Caco-2 (cell line): Measurements from ENCODE around the gene KAT2A. TPM values are rescaled to one million over a fixed set of nuclear protein-coding genes. Genes with fewer than 3 reads are reported as not detected.

Source experiments
- BruUV-seq: library from RNA; stranded (reverse); fragments of 400-500 nt; replicated peaks from 2 replicates; lab custom pipeline; 2021; lab: Mats Ljungman, UMichigan
- CTCF ChIA-PET: fragments of 300-600 bp; sonication (Branson Sonifier 250); formaldehyde crosslinking; loops from one replicate; lab custom pipeline; 2022; ENCODE audit warnings: antibody characterized with exemption; lab: Charles Lee
- POLR2A ChIA-PET: fragments of 300-600 bp; sonication (Branson Sonifier 250); formaldehyde crosslinking; loops from one replicate; lab custom pipeline; 2022; ENCODE audit warnings: antibody characterized with exemption; lab: Charles Lee
- DNase-seq, 2 experiments: peaks; one replicate each; pipeline versions ENCODE4 v3.0.0 to v3.0.0-alpha.2; 2020 to 2022
- H3K27me3 ChIP-seq: replicated peaks from 2 replicates; pipeline ENCODE4 v1.6.0; 2011; ENCODE audit warnings: low read length; ENCODE audit not compliant: control insufficient read depth, insufficient read depth
- H3K36me3 ChIP-seq: 2 replicates; pipeline ENCODE4 v1.5.1; 2011; ENCODE audit warnings: low read length; ENCODE audit not compliant: control insufficient read depth, insufficient read depth
- H3K4me1 ChIP-seq: fragments of 250-450 bp; sonication (Bioruptor Pico); 2 replicates; pipeline ENCODE4 v1.5.1; 2020; ENCODE audit warnings: mild to moderate bottlenecking
- H3K4me3 ChIP-seq: 2 replicates; pipeline ENCODE4 v1.5.1; 2011; ENCODE audit warnings: low read depth, mild to moderate bottlenecking, control low read depth, low read length
- H3K9me3 ChIP-seq: fragments of 250-450 bp; sonication (Bioruptor Pico); 2 replicates; pipeline ENCODE4 v1.5.1; 2020; ENCODE audit warnings: mild to moderate bottlenecking, moderate library complexity
- H3K27ac Mint-ChIP-seq: one replicate; pipeline ENCODE4 v1.8.0; 2022; ENCODE audit warnings: mixed read lengths; ENCODE audit not compliant: unreplicated experiment
- H3K27me3 Mint-ChIP-seq: one replicate; pipeline ENCODE4 v1.8.0; 2022; ENCODE audit warnings: mixed read lengths; ENCODE audit not compliant: insufficient read depth, unreplicated experiment
- H3K36me3 Mint-ChIP-seq: one replicate; pipeline ENCODE4 v1.8.0; 2022; ENCODE audit warnings: mild to moderate bottlenecking, mixed read lengths; ENCODE audit not compliant: insufficient read depth, unreplicated experiment
- H3K4me1 Mint-ChIP-seq: one replicate; pipeline ENCODE4 v1.8.0; 2022; ENCODE audit warnings: low read depth, mixed read lengths; ENCODE audit not compliant: unreplicated experiment
- H3K4me3 Mint-ChIP-seq: one replicate; pipeline ENCODE4 v1.8.0; 2022; ENCODE audit warnings: mild to moderate bottlenecking, moderate library complexity, mixed read lengths; ENCODE audit not compliant: unreplicated experiment
- H3K9me3 Mint-ChIP-seq: one replicate; pipeline ENCODE4 v1.8.0; 2022; ENCODE audit warnings: mixed read lengths; ENCODE audit not compliant: unreplicated experiment
- CTCF ChIP-seq, 2 experiments: fragments of 200-600 bp in 1 of 2; IDR thresholded peaks; 1 replicate in 1 of 2; 2 replicates in 1 of 2; pipeline versions ENCODE4 v1.5.1 to v1.8.0; 2011 to 2022; ENCODE audit warnings: antibody characterized with exemption in 1 of 2, control low read depth in 1 of 2, inconsistent platforms in 1 of 2, low read depth in 1 of 2, low read length in 1 of 2, mild to moderate bottlenecking in 1 of 2, moderate library complexity in 1 of 2; ENCODE audit not compliant: insufficient read depth in 1 of 2, severe bottlenecking in 1 of 2, unreplicated experiment in 1 of 2
- intact Hi-C: fragments of 100-400 bp; cut with micrococcal nuclease; formaldehyde crosslinking; loops from one replicate; pipeline ENCODE4 v1.10.0; 2022; ENCODE audit not compliant: unreplicated experiment
- total RNA-seq: library from RNA; stranded (reverse); gene quantifications from 2 replicates; pipeline ENCODE4 v1.2.3, GENCODE V29; 2022

Gene KAT2A
- total RNA-seq, 1 experiment from 2014 or later, result 46.5 TPM

GRCh38 chr17:42113293-42114069, 7.7 kb downstream of the KAT2A start:
- Mint-ChIP-seq H3K27me3 (no peaks in the 10 kb centered on the region), H3K4me1 (no peaks in the 10 kb centered on the region), H3K9me3 (no peaks in the 10 kb centered on the region), H3K36me3 (peaks cover 26% of the 10 kb centered on the region), H3K4me3 (no peak overlapping the region), H3K27ac (no peak overlapping the region)
- H3K4me1 ChIP-seq, result no peaks in the 10 kb centered on the region
- no peak for DNase-seq
- H3K9me3 ChIP-seq, result no peaks in the 10 kb centered on the region
- H3K4me3 ChIP-seq, result no peak overlapping the region
- ChIA-PET POLR2A (no interaction called here), CTCF (interaction anchor here (1.1 kb wide), 1 partner anchor 86 kb away, joined by 3 read pairs; no protein-coding TSS in a partner anchor)
- intact Hi-C loops, result no loop called here
- no peak for TF ChIP-seq CTCF (IDR thresholded peaks at IDR 0.05; ENCODE audit: insufficient read depth in 1 of 2, low read depth in 1 of 2, low read length in 1 of 2, severe bottlenecking in 1 of 2, unreplicated experiment in 1 of 2)
- TSS peak; percentile 69 for BruUV-seq
- no peaks in the 10 kb centered on the region for H3K27me3 ChIP-seq
- no peaks in the 10 kb centered on the region; the same call in none of the 2 replicates for H3K36me3 ChIP-seq

GRCh38 chr17:42112552-42113176, 8.5 kb downstream of the KAT2A start, which contains the start of gene DHX58:
Gene DHX58, minus strand, starts transcription at chr17:42112714. Its CDS starts 822 bp downstream, at chr17:42111892.
- no peaks in the 10 kb centered on the region; the same call in none of the 2 replicates for H3K36me3 ChIP-seq
- Mint-ChIP-seq H3K4me3 (no peak within 1 kb of the TSS), H3K27me3 (no peaks in the 10 kb centered on the region), H3K27ac (no peak within 1 kb of the TSS), H3K9me3 (no peaks in the 10 kb centered on the region), H3K36me3 (peaks cover 26% of the 10 kb centered on the region), H3K4me1 (no peaks in the 10 kb centered on the region)
- intact Hi-C loops, result no loop called here
- no peak for DNase-seq
- BruUV-seq, result no TSS peak
- ChIA-PET POLR2A (no interaction called here), CTCF (interaction anchor here (1.1 kb wide), 1 partner anchor 85 kb away, joined by 3 read pairs; no protein-coding TSS in a partner anchor)
- H3K9me3 ChIP-seq, result no peaks in the 10 kb centered on the region
- no peaks in the 10 kb centered on the region for H3K4me1 ChIP-seq
- no peak for TF ChIP-seq CTCF (IDR thresholded peaks at IDR 0.05; ENCODE audit: insufficient read depth in 1 of 2, low read depth in 1 of 2, low read length in 1 of 2, severe bottlenecking in 1 of 2, unreplicated experiment in 1 of 2)
- H3K4me3 ChIP-seq, result no peak within 1 kb of the TSS
- no peaks in the 10 kb centered on the region for H3K27me3 ChIP-seq

DNA sequence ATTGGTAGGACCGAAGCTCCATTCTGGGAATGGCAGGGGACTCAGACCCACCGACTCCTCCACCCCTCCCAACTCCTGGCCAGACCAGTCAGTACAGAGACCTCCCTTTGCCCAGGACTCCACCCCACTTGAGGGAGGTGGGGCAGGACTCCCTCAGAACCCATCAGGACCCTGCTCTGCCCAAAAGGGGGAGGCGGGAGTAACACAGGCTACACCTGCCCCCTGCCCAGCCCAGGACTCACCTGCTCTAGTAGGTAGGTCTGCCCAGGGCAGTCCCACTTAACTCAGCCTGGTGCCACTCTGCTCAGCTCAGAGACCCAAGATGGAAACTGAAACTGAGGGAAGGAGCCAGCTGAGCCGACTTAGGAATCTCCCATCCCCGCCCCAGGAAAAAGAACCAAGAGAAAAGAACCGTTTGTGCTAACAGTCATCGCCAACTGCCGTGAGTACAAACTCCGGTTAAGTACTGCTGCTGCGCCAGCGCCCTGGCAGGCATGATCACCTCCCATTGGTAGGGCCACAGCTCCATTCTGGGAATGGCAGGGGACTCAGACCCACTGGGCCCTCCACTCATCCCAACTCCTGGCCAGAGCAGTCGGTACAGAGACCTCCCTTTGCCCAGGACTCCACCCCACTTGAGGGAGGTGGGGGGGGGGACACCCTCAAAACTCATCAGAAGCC, 9.2 kb downstream of the KAT2A start:
- no peaks in the 10 kb centered on the region for H3K9me3 Mint-ChIP-seq
- BruUV-seq, result no TSS peak
- no peak overlapping the region for H3K4me3 Mint-ChIP-seq
- ChIA-PET POLR2A (no interaction called here), CTCF (interaction anchor here (0.6 kb wide), 1 partner anchor 146 kb away, joined by 3 read pairs; no protein-coding TSS in a partner anchor)
- no peaks in the 10 kb centered on the region for H3K4me1 Mint-ChIP-seq
- no peaks in the 10 kb centered on the region for H3K9me3 ChIP-seq
- H3K27ac Mint-ChIP-seq, result no peak overlapping the region
- intact Hi-C loops, result no loop called here
- no peaks in the 10 kb centered on the region; the same call in none of the 2 replicates for H3K36me3 ChIP-seq
- DNase-seq, result no peak
- TF ChIP-seq CTCF (IDR thresholded peaks at IDR 0.05; ENCODE audit: insufficient read depth in 1 of 2, low read depth in 1 of 2, low read length in 1 of 2, severe bottlenecking in 1 of 2, unreplicated experiment in 1 of 2), result no peak
- H3K4me1 ChIP-seq, result no peaks in the 10 kb centered on the region
- no peaks in the 10 kb centered on the region for H3K27me3 ChIP-seq
- no peaks in the 10 kb centered on the region for H3K27me3 Mint-ChIP-seq
- H3K4me3 ChIP-seq, result no peak overlapping the region
- peaks cover 22% of the 10 kb centered on the region for H3K36me3 Mint-ChIP-seq
